DND-41 (cell line): ENCODE results near the gene KIAA1328.

Experiments
- CTCF ChIP-seq: IDR thresholded peaks from 2 replicates; pipeline ENCODE4 v1.5.1; 2012; ENCODE audit warnings: borderline replicate concordance, low read length, moderate library complexity, mild to moderate bottlenecking; ENCODE audit not compliant: poor library complexity, severe bottlenecking; ENCODE audit errors: extremely low read depth
- EZH2 ChIP-seq: IDR thresholded peaks from 3 replicates; pipeline ENCODE4 v1.6.1; 2012; ENCODE audit warnings: borderline replicate concordance, low read depth, mild to moderate bottlenecking, moderate library complexity, low read length, inconsistent platforms; ENCODE audit not compliant: severe bottlenecking

GRCh38 chr18:36862182-36862581, 33.3 kb downstream of the KIAA1328 start:
- TF ChIP-seq EZH2: no peak
- no peak for TF ChIP-seq CTCF
